CD4-positive, CD25-positive, alpha-beta regulatory T cell (primary cell): ENCODE data around the gene ARID1B. TPM values are rescaled to one million over a fixed set of nuclear protein-coding genes. Genes with fewer than 3 reads are reported as not detected.
A peak's percentile ranks its signal among the peaks of the same experiment; 100 is the strongest.

Experiments used
- ATAC-seq, 2 donors: fragments of 150-1000 bp; cut with Tn5 transposase; one replicate each; pipeline ENCODE4 v1.10.0; 2021; ENCODE audit warnings: low read depth in 2 of 2, moderate number of reproducible peaks in 2 of 2, moderate library complexity in 1 of 2
- DNase-seq, 3 donors: peaks; one replicate each; pipeline versions ENCODE4 v3.0.0 to v3.0.0-alpha.2; 2012 to 2022; ENCODE audit warnings: mixed read lengths in 1 of 3
- H3K27ac ChIP-seq: one replicate; pipeline ENCODE4 v1.7.0; 2013; ENCODE audit warnings: mild to moderate bottlenecking, low read length; ENCODE audit not compliant: insufficient read depth, poor library complexity, severe bottlenecking
- H3K27me3 ChIP-seq: one replicate; pipeline ENCODE4 v1.7.0; 2013; ENCODE audit warnings: low read length; ENCODE audit not compliant: control insufficient read depth, insufficient read depth
- H3K36me3 ChIP-seq: one replicate; pipeline ENCODE4 v1.7.0; 2013; ENCODE audit warnings: mild to moderate bottlenecking, low read length, moderate library complexity; ENCODE audit not compliant: control insufficient read depth, insufficient read depth
- H3K4me1 ChIP-seq: 2 replicates; pipeline ENCODE4 v1.7.0; 2013; ENCODE audit warnings: mild to moderate bottlenecking, low read length; ENCODE audit not compliant: insufficient read depth, control insufficient read depth, poor library complexity, severe bottlenecking
- H3K4me3 ChIP-seq: one replicate; pipeline ENCODE4 v1.7.0; 2013; ENCODE audit warnings: low read depth, mild to moderate bottlenecking, low read length, moderate library complexity
- H3K9me3 ChIP-seq, 2 experiments: 1 replicate in 1 of 2; 2 replicates in 1 of 2; pipeline ENCODE4 v1.7.0; 2013; ENCODE audit warnings: low read length in 2 of 2, mild to moderate bottlenecking in 1 of 2, moderate library complexity in 1 of 2; ENCODE audit not compliant: control insufficient read depth in 2 of 2
- H3K27ac Mint-ChIP-seq, 3 donors: one replicate each; pipeline ENCODE4 v1.8.0; 2020 to 2022; ENCODE audit warnings: mild to moderate bottlenecking in 3 of 3, mixed read lengths in 3 of 3, moderate library complexity in 2 of 3
- H3K27me3 Mint-ChIP-seq: one replicate; pipeline ENCODE4 v1.8.0; 2022; ENCODE audit warnings: mild to moderate bottlenecking, mixed read lengths
- H3K36me3 Mint-ChIP-seq: one replicate; pipeline ENCODE4 v1.8.0; 2020; ENCODE audit warnings: mixed read lengths
- H3K4me1 Mint-ChIP-seq, 4 donors: one replicate each; pipeline ENCODE4 v1.8.0; 2020 to 2022; ENCODE audit warnings: mixed read lengths in 4 of 4, mild to moderate bottlenecking in 1 of 4
- H3K4me3 Mint-ChIP-seq, 4 donors: one replicate each; pipeline ENCODE4 v1.8.0; 2020 to 2022; ENCODE audit warnings: mild to moderate bottlenecking in 4 of 4, mixed read lengths in 4 of 4, moderate library complexity in 3 of 4
- H3K9me3 Mint-ChIP-seq, 7 donors: one replicate each; pipeline ENCODE4 v1.8.0; 2020 to 2022; ENCODE audit warnings: mixed read lengths in 7 of 7, mild to moderate bottlenecking in 3 of 7, moderate library complexity in 2 of 7
- polyA plus RNA-seq, 4 donors: library from polyadenylated mRNA; unstranded; fragments of 300-500 nt; fragmentation: Illumina TruSeq; gene quantifications; one replicate each; pipeline ENCODE4 v1.2.3, GENCODE V29; 2021
- total RNA-seq: library from RNA; stranded (reverse); gene quantifications from one replicate; pipeline ENCODE4 v1.2.3, GENCODE V29; 2022

The ARID1B gene
- total and polyA plus RNA-seq, 5 donors from 2014 or later = 9.8 to 186 (median 12.4) TPM

- H3K27ac Mint-ChIP-seq = no peak overlapping the region
- H3K27me3 ChIP-seq = no peaks in the 10 kb centered on the region
- no peak overlapping the region for H3K4me3 ChIP-seq
- H3K36me3 Mint-ChIP-seq = peaks cover 24% of the 10 kb centered on the region
- no peaks in the 10 kb centered on the region for H3K27me3 Mint-ChIP-seq
- ATAC-seq (no peak), DNase-seq (no peak)
- peaks cover 0 to 2% (median 0%) of the 10 kb centered on the region in 7 donors for H3K9me3 Mint-ChIP-seq
- H3K36me3 ChIP-seq = peaks cover 7% of the 10 kb centered on the region
- H3K4me1 Mint-ChIP-seq = peaks cover 39 to 55% (median 49%) of the 10 kb centered on the region in 4 donors
- H3K27ac ChIP-seq = no peak overlapping the region
- H3K4me3 Mint-ChIP-seq = no peak overlapping the region
- no peaks in the 10 kb centered on the region for H3K9me3 ChIP-seq
- H3K4me1 ChIP-seq = peaks cover 9% of the 10 kb centered on the region
Measured at GRCh38 chr6:157079771-157080170, 302.6 kb downstream of the ARID1B start.

DNA sequence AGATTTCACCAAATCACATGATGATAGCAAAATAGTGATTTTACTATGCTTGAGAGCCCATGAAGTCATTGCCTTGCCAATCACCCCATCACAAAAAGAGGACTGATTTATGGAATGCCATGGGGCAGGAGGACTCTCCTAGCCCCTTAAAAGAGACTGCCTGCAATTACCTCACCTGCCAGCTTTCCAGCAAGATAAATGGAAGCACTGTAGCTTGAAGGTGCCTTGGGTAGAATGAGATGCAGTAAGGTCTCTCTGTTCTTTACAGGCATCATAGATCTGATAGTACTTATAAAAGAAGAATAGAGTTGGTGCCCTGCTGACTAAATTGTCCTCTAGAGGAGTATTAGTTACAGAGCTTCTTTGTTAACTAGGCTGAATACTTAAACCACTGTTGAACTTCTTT, 303.8 kb downstream of the ARID1B start:
- Histone ChIP-seq H3K4me1 (peaks cover 9% of the 10 kb centered on the region), H3K4me3 (no peak overlapping the region), H3K36me3 (peaks cover 10% of the 10 kb centered on the region), H3K27me3 (no peaks in the 10 kb centered on the region), H3K27ac (no peak overlapping the region), H3K9me3 (no peaks in the 10 kb centered on the region)
- DNase-seq (no peak), ATAC-seq (no peak)
- H3K36me3 Mint-ChIP-seq = peaks cover 26% of the 10 kb centered on the region
- no peak overlapping the region for H3K4me3 Mint-ChIP-seq
- H3K9me3 Mint-ChIP-seq = peaks cover 0 to 2% (median 0%) of the 10 kb centered on the region in 7 donors
- H3K27ac Mint-ChIP-seq = no peak overlapping the region
- peaks cover 39 to 45% (median 42%) of the 10 kb centered on the region in 4 donors for H3K4me1 Mint-ChIP-seq
- no peaks in the 10 kb centered on the region for H3K27me3 Mint-ChIP-seq

GRCh38 chr6:157083343-157083742, 306.2 kb downstream of the ARID1B start:
- ATAC-seq = no peak
- Mint-ChIP-seq H3K4me1 (peaks cover 31 to 46% (median 40%) of the 10 kb centered on the region in 4 donors), H3K27ac (peak overlapping the region in 1 of 3 donors; percentile 54), H3K9me3 (no peaks in the 10 kb centered on the region), H3K36me3 (peaks cover 32% of the 10 kb centered on the region), H3K4me3 (no peak overlapping the region), H3K27me3 (no peaks in the 10 kb centered on the region)
- Histone ChIP-seq H3K27ac (no peak overlapping the region), H3K36me3 (peaks cover 18% of the 10 kb centered on the region), H3K9me3 (no peaks in the 10 kb centered on the region), H3K4me1 (peaks cover 3% of the 10 kb centered on the region), H3K27me3 (no peaks in the 10 kb centered on the region), H3K4me3 (no peak overlapping the region)
- DNase-seq = no peak

GRCh38 chr6:157086632-157087031, 309.5 kb downstream of the ARID1B start:
- no peak overlapping the region for H3K4me3 Mint-ChIP-seq
- no peak for ATAC-seq
- H3K27ac Mint-ChIP-seq = no peak overlapping the region
- Histone ChIP-seq H3K27me3 (no peaks in the 10 kb centered on the region), H3K27ac (no peak overlapping the region), H3K9me3 (no peaks in the 10 kb centered on the region), H3K4me1 (peaks cover 3% of the 10 kb centered on the region), H3K4me3 (no peak overlapping the region), H3K36me3 (peaks cover 20% of the 10 kb centered on the region)
- DNase-seq = no peak
- peaks cover 17 to 46% (median 34%) of the 10 kb centered on the region in 4 donors for H3K4me1 Mint-ChIP-seq
- no peaks in the 10 kb centered on the region for H3K9me3 Mint-ChIP-seq
- no peaks in the 10 kb centered on the region for H3K27me3 Mint-ChIP-seq
- peaks cover 40% of the 10 kb centered on the region for H3K36me3 Mint-ChIP-seq

DNA sequence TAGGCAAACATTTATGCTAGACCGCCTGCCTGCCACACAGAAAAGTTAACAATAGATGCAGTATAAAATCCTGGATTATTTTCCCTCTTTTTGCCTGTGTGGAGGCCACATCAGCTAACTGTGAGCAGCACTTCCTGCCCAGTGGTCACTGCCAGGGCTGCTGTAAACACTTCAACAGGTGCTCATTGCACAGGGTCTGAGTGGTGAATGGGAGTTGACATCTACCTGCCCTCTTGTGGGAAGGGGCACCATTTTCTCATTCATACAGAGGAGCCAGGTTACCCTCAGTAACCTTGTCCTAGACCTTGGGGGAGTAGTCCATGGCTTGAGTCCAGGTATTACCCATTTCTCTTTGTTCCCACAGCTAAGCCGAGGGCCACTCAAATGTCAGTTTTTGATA, 310.8 kb downstream of the ARID1B start:
- H3K4me3 Mint-ChIP-seq = no peak overlapping the region
- no peak overlapping the region for H3K27ac ChIP-seq
- no peaks in the 10 kb centered on the region for H3K27me3 Mint-ChIP-seq
- no peaks in the 10 kb centered on the region for H3K9me3 ChIP-seq
- H3K4me1 ChIP-seq = peaks cover 3% of the 10 kb centered on the region
- H3K36me3 ChIP-seq = peaks cover 20% of the 10 kb centered on the region
- H3K9me3 Mint-ChIP-seq = no peaks in the 10 kb centered on the region
- DNase-seq = no peak
- no peak for ATAC-seq
- peak overlapping the region in 1 of 3 donors; percentile 69 for H3K27ac Mint-ChIP-seq
- no peak overlapping the region for H3K4me3 ChIP-seq
- peaks cover 13 to 41% (median 28%) of the 10 kb centered on the region in 4 donors for H3K4me1 Mint-ChIP-seq
- H3K36me3 Mint-ChIP-seq = peaks cover 45% of the 10 kb centered on the region
- no peaks in the 10 kb centered on the region for H3K27me3 ChIP-seq

- ATAC-seq = no peak
- peaks cover 49% of the 10 kb centered on the region for H3K36me3 Mint-ChIP-seq
- H3K27ac ChIP-seq = no peak overlapping the region
- H3K4me3 Mint-ChIP-seq = no peak overlapping the region
- no peaks in the 10 kb centered on the region for H3K9me3 Mint-ChIP-seq
- no peaks in the 10 kb centered on the region for H3K27me3 Mint-ChIP-seq
- peaks cover 3% of the 10 kb centered on the region for H3K4me1 ChIP-seq
- H3K27me3 ChIP-seq = no peaks in the 10 kb centered on the region
- peaks cover 13 to 36% (median 28%) of the 10 kb centered on the region in 4 donors for H3K4me1 Mint-ChIP-seq
- peak overlapping the region in 1 of 3 donors; percentile 11 for H3K27ac Mint-ChIP-seq
- DNase-seq = no peak
- no peak overlapping the region for H3K4me3 ChIP-seq
- H3K36me3 ChIP-seq = peaks cover 20% of the 10 kb centered on the region
- no peaks in the 10 kb centered on the region for H3K9me3 ChIP-seq
Measured at GRCh38 chr6:157088841-157089240, 311.7 kb downstream of the ARID1B start.

DNA sequence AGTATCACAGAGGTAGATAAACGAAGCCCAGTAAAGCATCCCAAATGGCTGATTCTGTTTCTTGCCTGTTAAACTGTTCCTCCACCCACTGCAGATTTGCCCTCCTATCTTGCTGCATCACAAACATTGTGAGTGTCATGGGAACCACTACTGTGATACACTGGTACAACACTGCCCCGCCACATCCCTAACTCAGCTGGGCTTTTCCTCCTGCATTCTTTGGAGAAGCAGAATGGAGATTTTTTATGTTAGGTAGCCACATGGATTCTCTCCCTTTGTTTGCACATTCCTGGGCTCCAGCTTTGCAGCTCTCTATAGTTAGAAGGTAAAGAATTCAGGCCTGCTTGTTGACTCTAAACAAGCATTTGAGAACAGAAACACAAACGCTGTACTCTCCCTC, 312.1 kb downstream of the ARID1B start:
- no peak overlapping the region for H3K4me3 ChIP-seq
- no peaks in the 10 kb centered on the region for H3K27me3 ChIP-seq
- Mint-ChIP-seq H3K9me3 (no peaks in the 10 kb centered on the region), H3K36me3 (peaks cover 50% of the 10 kb centered on the region), H3K4me3 (no peak overlapping the region), H3K27me3 (no peaks in the 10 kb centered on the region), H3K27ac (peak overlapping the region in 1 of 3 donors; percentile 11), H3K4me1 (peaks cover 13 to 36% (median 29%) of the 10 kb centered on the region in 4 donors)
- no peak for DNase-seq
- H3K4me1 ChIP-seq = peaks cover 3% of the 10 kb centered on the region
- peaks cover 18% of the 10 kb centered on the region for H3K36me3 ChIP-seq
- no peaks in the 10 kb centered on the region for H3K9me3 ChIP-seq
- H3K27ac ChIP-seq = no peak overlapping the region
- ATAC-seq = no peak

GRCh38 chr6:157089851-157090250, 312.7 kb downstream of the ARID1B start:
- ATAC-seq = no peak
- no peak for DNase-seq
- H3K4me3 Mint-ChIP-seq = no peak overlapping the region
- H3K36me3 ChIP-seq = peaks cover 12% of the 10 kb centered on the region
- no peaks in the 10 kb centered on the region for H3K27me3 ChIP-seq
- H3K9me3 ChIP-seq = no peaks in the 10 kb centered on the region
- H3K36me3 Mint-ChIP-seq = peaks cover 44% of the 10 kb centered on the region
- no peaks in the 10 kb centered on the region for H3K27me3 Mint-ChIP-seq
- H3K27ac ChIP-seq = no peak overlapping the region
- peaks cover 3% of the 10 kb centered on the region for H3K4me1 ChIP-seq
- H3K4me3 ChIP-seq = no peak overlapping the region
- H3K27ac Mint-ChIP-seq = no peak overlapping the region
- no peaks in the 10 kb centered on the region for H3K9me3 Mint-ChIP-seq
- peaks cover 12 to 36% (median 33%) of the 10 kb centered on the region in 4 donors for H3K4me1 Mint-ChIP-seq
